PC-3 (cell line): ENCODE measurements around the gene FARP1.

ENCODE experiments used
- EZH2 ChIP-seq: fragments of 300-600 bp; sonication (generic); IDR thresholded peaks from one replicate; pipeline ENCODE4 v1.6.1; 2017; ENCODE audit warnings: antibody characterized with exemption, mild to moderate bottlenecking, low read length; ENCODE audit not compliant: unreplicated experiment
- EZH2phosphoT487 ChIP-seq: fragments of 300-600 bp; sonication (generic); IDR thresholded peaks from 2 replicates; pipeline ENCODE4 v1.6.1; 2018; ENCODE audit warnings: mild to moderate bottlenecking, antibody characterized with exemption, low read length, borderline replicate concordance
- TF ChIP-seq, protein P1 (sequence below): fragments of 300-600 bp; sonication (generic); conservative IDR thresholded peaks from 2 replicates; pipeline ENCODE4 v1.5.1; 2017; ENCODE audit warnings: antibody characterized with exemption, low read depth, mild to moderate bottlenecking, low read length

DNA sequence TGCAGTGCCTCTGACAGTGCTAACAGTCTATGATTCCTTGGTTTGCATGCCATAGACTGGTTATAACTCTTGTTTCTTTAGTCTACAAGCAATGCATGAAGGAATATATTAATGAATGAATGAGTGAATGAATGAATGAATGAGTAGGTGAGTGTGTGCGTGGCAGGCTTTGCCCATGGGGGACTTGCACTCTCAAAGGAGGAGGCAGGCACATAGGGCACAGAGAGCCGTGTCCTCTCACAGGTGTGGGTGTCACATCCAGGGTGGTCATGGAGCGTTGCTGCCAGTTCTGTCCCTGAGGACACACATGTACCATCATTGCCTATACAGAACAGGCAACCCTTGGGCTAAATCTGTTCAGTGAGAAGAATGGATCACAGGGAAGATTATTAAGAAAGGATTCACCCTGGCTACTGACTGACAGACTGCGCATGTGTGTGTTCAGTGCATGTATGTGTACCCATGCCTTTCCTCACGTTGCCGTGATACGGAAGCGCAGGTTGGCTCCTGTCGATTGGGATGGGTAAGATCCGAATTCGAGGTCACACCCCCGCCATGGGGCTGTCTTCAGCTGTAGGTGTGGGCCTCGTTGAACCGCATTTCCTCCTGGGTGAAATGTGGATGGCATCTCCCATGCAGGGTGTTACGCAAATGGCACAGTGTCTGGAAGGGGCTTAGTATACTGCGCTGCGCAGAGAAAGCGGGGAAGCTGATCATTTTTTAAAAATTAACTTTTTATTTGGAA, 272.6 kb downstream of the FARP1 start:
- TF ChIP-seq, protein P1, sequence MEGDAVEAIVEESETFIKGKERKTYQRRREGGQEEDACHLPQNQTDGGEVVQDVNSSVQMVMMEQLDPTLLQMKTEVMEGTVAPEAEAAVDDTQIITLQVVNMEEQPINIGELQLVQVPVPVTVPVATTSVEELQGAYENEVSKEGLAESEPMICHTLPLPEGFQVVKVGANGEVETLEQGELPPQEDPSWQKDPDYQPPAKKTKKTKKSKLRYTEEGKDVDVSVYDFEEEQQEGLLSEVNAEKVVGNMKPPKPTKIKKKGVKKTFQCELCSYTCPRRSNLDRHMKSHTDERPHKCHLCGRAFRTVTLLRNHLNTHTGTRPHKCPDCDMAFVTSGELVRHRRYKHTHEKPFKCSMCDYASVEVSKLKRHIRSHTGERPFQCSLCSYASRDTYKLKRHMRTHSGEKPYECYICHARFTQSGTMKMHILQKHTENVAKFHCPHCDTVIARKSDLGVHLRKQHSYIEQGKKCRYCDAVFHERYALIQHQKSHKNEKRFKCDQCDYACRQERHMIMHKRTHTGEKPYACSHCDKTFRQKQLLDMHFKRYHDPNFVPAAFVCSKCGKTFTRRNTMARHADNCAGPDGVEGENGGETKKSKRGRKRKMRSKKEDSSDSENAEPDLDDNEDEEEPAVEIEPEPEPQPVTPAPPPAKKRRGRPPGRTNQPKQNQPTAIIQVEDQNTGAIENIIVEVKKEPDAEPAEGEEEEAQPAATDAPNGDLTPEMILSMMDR, result no peak
- TF ChIP-seq EZH2 (no peak), EZH2phosphoT487 (no peak)
